GM13977 (cell line): ENCODE measurements around the gene PSMG3.

Experiments used
- DNase-seq: peaks from one replicate; pipeline ENCODE4 v3.0.0; 2012; ENCODE audit warnings: low spot score
- CTCF ChIP-seq: IDR thresholded peaks from 2 replicates; pipeline ENCODE4 v1.5.1; 2012; ENCODE audit warnings: mild to moderate bottlenecking, control low read depth; ENCODE audit not compliant: insufficient read depth; ENCODE audit errors: extremely low read depth, missing control alignments
- in situ Hi-C: fragments of 300-500 bp; cut with MboI; formaldehyde crosslinking; loops from one replicate; pipeline ENCODE4 v1.12.0; 2022; ENCODE audit warnings: low sequenced_read_pairs, low pct_unique_long_range_greater_than_20kb, mixed read lengths, inconsistent platforms; ENCODE audit not compliant: unreplicated experiment

The PSMG3 gene

GRCh38 chr7:1542841-1543747 is 26.7 kb downstream of the PSMG3 start:
- in situ Hi-C loops: no loop called here
- TF ChIP-seq CTCF: no peak
- no peak for DNase-seq

GRCh38 chr7:1542329-1542728 is 27.5 kb downstream of the PSMG3 start:
- no peak for DNase-seq
- no peak for TF ChIP-seq CTCF
- in situ Hi-C loops: no loop called here

DNA sequence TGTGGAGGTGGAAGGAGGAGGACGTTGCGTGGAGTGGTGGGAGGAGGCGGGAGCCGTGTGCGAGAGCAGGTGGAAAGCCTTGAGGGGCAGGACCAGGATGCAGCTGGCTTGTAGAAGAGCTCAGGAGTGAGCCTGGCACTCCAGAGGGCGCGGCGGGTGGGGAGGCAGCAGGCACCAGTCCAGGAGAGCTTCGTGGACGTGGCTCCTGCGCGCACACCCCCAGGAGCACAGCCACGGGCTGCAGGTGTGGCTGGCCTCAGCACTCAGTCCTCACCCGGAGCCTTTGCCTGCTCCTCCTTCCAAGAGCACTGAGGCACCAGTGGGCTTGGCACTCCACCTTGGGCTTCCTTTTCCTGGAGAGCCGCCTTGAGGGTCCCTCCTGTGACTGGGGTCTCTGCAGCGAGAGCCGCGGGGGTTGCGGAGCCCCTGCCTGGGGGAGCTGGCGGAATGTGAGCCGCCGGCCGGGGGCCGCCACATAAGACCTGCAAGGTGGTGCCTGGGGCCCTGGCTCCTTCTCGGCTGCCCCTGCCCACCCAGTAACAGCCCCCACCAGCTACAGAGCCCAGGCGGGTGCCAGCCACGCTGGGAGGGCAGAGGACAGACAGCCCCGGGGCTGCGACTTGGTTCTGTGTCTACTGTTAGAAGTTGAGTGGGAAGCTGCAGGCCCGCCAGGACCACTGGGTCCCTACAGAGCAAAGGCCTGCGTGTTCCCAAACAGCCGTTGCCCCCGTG is 28.2 kb downstream of the PSMG3 start:
- DNase-seq: no peak
- TF ChIP-seq CTCF: no peak
- in situ Hi-C loops: no loop called here

GRCh38 chr7:1540776-1541271 is 29.0 kb downstream of the PSMG3 start:
- no peak for TF ChIP-seq CTCF
- DNase-seq: no peak
- in situ Hi-C loops: no loop called here

DNA sequence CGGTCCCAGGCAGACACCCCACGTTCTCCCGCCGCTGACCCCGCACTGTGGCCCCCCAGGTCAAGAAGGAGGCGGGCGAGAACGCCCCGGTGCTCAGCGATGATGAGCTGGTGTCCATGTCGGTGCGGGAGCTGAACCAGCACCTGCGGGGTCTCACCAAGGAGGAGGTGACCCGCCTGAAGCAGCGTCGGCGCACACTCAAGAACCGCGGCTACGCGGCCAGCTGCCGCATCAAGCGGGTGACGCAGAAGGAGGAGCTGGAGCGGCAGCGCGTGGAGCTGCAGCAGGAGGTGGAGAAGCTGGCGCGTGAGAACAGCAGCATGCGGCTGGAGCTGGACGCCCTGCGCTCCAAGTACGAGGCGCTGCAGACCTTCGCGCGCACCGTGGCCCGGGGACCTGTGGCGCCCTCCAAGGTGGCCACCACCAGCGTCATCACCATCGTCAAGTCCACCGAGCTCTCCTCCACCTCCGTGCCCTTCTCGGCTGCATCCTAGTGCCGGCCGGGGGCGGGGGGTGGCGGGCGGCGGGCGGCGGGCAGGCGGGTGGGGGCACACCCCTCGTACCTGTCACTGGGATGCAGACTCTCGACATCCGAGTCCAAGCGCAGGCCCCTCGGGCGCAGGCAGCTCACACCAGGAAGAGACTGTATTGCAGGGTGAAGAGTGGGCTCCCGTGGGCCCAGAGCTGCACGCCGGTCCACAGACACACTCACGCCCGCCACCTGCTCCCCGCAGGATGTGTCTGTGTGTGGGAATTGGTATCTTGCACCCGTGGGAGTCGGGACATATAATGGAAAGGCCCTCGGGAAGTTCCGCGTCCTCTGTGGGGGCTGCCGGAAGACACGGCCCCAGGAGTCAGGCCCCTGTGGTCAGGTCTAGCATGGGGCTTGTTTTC is 29.7 kb downstream of the PSMG3 start:
- no peak for TF ChIP-seq CTCF
- in situ Hi-C loops: no loop called here
- DNase-seq: no peak
